IPS-18a (cell line): ENCODE data around the gene GLIPR1L1.

Experiments used
- H3K27ac ChIP-seq: one replicate; pipeline ENCODE4 v1.5.1; 2013; ENCODE audit warnings: low read length
- H3K27me3 ChIP-seq: one replicate; pipeline ENCODE4 v1.6.1; 2013; ENCODE audit warnings: mild to moderate bottlenecking, low read length; ENCODE audit not compliant: control insufficient read depth, insufficient read depth
- H3K36me3 ChIP-seq: one replicate; pipeline ENCODE4 v1.6.1; 2013; ENCODE audit warnings: low read depth, low read length; ENCODE audit not compliant: control insufficient read depth
- H3K4me1 ChIP-seq: one replicate; pipeline ENCODE4 v1.6.1; 2013; ENCODE audit warnings: low read depth, low read length; ENCODE audit not compliant: control insufficient read depth
- H3K4me3 ChIP-seq: one replicate; pipeline ENCODE4 v1.5.1; 2013; ENCODE audit warnings: low read length
- H3K9ac ChIP-seq: one replicate; pipeline ENCODE4 v1.6.1; 2013; ENCODE audit warnings: mild to moderate bottlenecking, low read length, moderate library complexity
- H3K9me3 ChIP-seq: one replicate; pipeline ENCODE4 v1.6.1; 2013; ENCODE audit warnings: low read depth, low read length; ENCODE audit not compliant: control insufficient read depth

Gene GLIPR1L1

GRCh38 chr12:75407683-75408082 is 73.2 kb downstream of the GLIPR1L1 start:
- H3K9ac ChIP-seq, result no peak overlapping the region
- H3K4me1 ChIP-seq, result no peaks in the 10 kb centered on the region
- no peak overlapping the region for H3K4me3 ChIP-seq
- H3K9me3 ChIP-seq, result no peaks in the 10 kb centered on the region
- no peaks in the 10 kb centered on the region for H3K27me3 ChIP-seq
- H3K27ac ChIP-seq, result no peak overlapping the region
- no peaks in the 10 kb centered on the region for H3K36me3 ChIP-seq

- H3K36me3 ChIP-seq, result no peaks in the 10 kb centered on the region
- no peak overlapping the region for H3K9ac ChIP-seq
- no peak overlapping the region for H3K27ac ChIP-seq
- no peaks in the 10 kb centered on the region for H3K4me1 ChIP-seq
- no peaks in the 10 kb centered on the region for H3K9me3 ChIP-seq
- H3K4me3 ChIP-seq, result no peak overlapping the region
- H3K27me3 ChIP-seq, result no peaks in the 10 kb centered on the region
Measured at GRCh38 chr12:75409830-75410229, 75.4 kb downstream of the GLIPR1L1 start.

GRCh38 chr12:75414671-75415070 is 80.2 kb downstream of the GLIPR1L1 start:
- H3K4me1 ChIP-seq, result no peaks in the 10 kb centered on the region
- no peaks in the 10 kb centered on the region for H3K9me3 ChIP-seq
- H3K27ac ChIP-seq, result no peak overlapping the region
- H3K9ac ChIP-seq, result no peak overlapping the region
- H3K27me3 ChIP-seq, result no peaks in the 10 kb centered on the region
- no peak overlapping the region for H3K4me3 ChIP-seq
- no peaks in the 10 kb centered on the region for H3K36me3 ChIP-seq

- Histone ChIP-seq H3K4me1 (no peaks in the 10 kb centered on the region), H3K36me3 (no peaks in the 10 kb centered on the region), H3K4me3 (no peak overlapping the region), H3K27ac (no peak overlapping the region), H3K9ac (no peak overlapping the region), H3K27me3 (no peaks in the 10 kb centered on the region), H3K9me3 (no peaks in the 10 kb centered on the region)
Measured at GRCh38 chr12:75419841-75420240, 85.4 kb downstream of the GLIPR1L1 start.
